Measurements from ENCODE around the gene ARID3C. TPM values are rescaled to one million over a fixed set of nuclear protein-coding genes. Genes with fewer than 3 reads are reported as not detected.
A peak's percentile ranks its signal among the peaks of the same experiment; 100 is the strongest.

The ARID3C gene
- total RNA-seq, 2 experiments from 2014 or later = 0.25 to 0.34 TPM

DNA sequence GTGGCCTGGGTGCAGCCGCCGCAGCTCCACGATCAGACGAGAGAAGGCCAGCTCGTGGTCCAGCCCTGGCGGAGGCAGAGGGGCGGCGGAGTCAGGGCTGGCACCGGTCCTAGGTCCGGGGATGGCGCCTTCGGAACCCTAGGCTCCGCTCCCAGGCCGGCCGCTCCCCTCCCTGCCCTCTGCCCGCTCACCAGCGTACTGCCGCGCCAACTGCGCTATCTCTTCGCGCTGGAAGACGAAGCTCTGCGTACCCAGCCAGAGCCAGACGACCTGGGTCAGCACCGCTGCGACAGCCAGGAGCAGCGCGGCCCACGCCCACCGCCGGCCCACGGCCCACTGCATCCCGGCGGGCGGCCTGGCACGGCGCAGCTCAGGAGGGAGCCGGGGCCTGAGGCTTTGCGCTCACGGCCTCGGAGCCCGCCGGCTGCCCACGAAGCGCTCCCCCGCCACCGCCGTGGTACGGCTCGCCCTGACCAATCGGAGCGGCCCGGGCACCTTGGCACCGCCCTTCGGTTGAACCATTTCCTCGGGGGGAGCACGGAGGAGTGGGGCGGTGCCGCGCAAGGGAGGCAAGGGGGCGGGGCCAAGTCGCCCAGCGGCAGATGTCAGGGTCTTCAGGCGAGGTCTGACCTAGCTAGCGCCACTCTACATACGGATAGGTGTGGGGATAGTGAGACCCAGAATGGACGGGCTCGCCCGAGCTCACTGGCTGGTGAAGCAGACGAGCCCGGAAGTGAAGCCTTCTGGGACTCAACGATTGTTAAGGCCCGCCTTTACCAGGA lies 8.7 kb upstream of the ARID3C start, which contains the start of gene SIGMAR1:
Gene SIGMAR1 (minus strand): TSS at position 432 of the 782 bp plus-strand sequence. CDS start 90 bp downstream, at position 342.
- H3K4me1 Mint-ChIP-seq (ENCODE audit: low read depth) = peaks cover 45% of the 10 kb centered on the region
- H3K27me3 Mint-ChIP-seq = no peaks in the 10 kb centered on the region
- Histone ChIP-seq H3K4me3 (ENCODE audit: low read length) (peak within 1 kb of the TSS; percentile 86), H3K36me3 (ENCODE audit: insufficient read depth, low read length) (peaks cover 14% of the 10 kb centered on the region), H3K4me1 (ENCODE audit: insufficient read depth, low read length) (peaks cover 41% of the 10 kb centered on the region), H3K9me3 (ENCODE audit: control insufficient read depth in 1 of 2, insufficient read depth in 1 of 2, low read length in 2 of 2) (no peaks in the 10 kb centered on the region), H3K27me3 (ENCODE audit: control insufficient read depth in 1 of 2, insufficient read depth in 2 of 2, low read length in 2 of 2) (no peaks in the 10 kb centered on the region), H3K27ac (ENCODE audit: low read depth in 1 of 2, low read length in 2 of 2) (peak within 1 kb of the TSS; percentile 72 to 84)
- peak; percentile 85 to 95 (median 92) for DNase-seq
- no peak for TF ChIP-seq CTCF (IDR thresholded peaks at IDR 0.05)
- no peaks in the 10 kb centered on the region for H3K9me3 Mint-ChIP-seq
- ChIA-PET CTCF (interaction anchor here (0.6 to 3.9 kb wide), 6 partner anchors 9 to 262 kb away, joined by 3 to 29 read pairs (median 10); partner anchors contain the start of gene GALT), POLR2A (interaction anchor here (0.6 to 5.0 kb wide), 24 partner anchors 9 to 1347 kb away, joined by 3 to 84 read pairs (median 4); partner anchors contain the start of genes ARID3C, CCL27, DCTN3 and DNAI1)
- H3K27ac Mint-ChIP-seq = peak within 1 kb of the TSS; percentile 89
- peak; percentile 92 for ATAC-seq (ENCODE audit: poor library complexity)
- peak within 1 kb of the TSS; percentile 89 for H3K4me3 Mint-ChIP-seq
- intact Hi-C loops (cut with DNase I, micrococcal nuclease) = loop anchor here (2.0 to 10.0 kb wide), 4 partner anchors 25 to 583 kb away; partner anchors contain the start of genes CCL27 (in 1 of the 2), FANCG (in 1 of the 2) and VCP (in 1 of the 2)
- H3K36me3 Mint-ChIP-seq (ENCODE audit: low read depth) = peaks cover 14% of the 10 kb centered on the region

DNA sequence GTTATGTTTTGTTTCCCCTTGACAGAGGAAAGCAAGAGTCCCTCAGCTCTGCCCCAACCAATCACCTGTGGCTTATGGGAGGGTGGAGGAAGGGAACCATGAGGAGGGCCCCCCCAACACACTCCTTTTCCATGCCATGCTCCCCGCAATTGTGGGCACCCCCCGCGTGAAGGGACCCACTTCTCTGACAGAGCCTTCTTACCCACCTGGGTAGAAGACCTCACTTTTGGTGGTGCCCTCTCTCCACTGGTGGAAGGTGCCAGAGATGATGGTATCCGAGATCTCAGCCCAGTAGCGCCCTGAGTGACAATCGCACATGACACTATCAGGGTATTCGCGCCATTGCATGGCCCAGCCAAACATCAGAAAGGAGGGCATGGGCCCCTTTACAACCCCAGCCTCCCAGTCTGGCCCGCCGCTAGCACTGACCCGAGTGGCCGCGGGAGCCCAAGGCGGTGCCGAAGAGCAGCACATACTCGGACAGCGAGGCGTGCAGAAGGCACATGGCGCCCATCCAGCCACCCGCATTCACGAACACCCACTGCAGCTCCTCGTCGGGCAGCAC lies 8.0 kb upstream of the ARID3C start:
- Mint-ChIP-seq H3K4me3 (peak overlapping the region; percentile 89), H3K4me1 (ENCODE audit: low read depth) (peaks cover 46% of the 10 kb centered on the region), H3K9me3 (no peaks in the 10 kb centered on the region), H3K27ac (peak overlapping the region; percentile 89), H3K27me3 (no peaks in the 10 kb centered on the region), H3K36me3 (ENCODE audit: low read depth) (peaks cover 14% of the 10 kb centered on the region)
- Histone ChIP-seq H3K4me3 (ENCODE audit: low read length) (peak overlapping the region; percentile 86), H3K4me1 (ENCODE audit: insufficient read depth, low read length) (peaks cover 41% of the 10 kb centered on the region), H3K36me3 (ENCODE audit: insufficient read depth, low read length) (peaks cover 14% of the 10 kb centered on the region), H3K27me3 (ENCODE audit: control insufficient read depth in 1 of 2, insufficient read depth in 2 of 2, low read length in 2 of 2) (no peaks in the 10 kb centered on the region), H3K27ac (ENCODE audit: low read depth in 1 of 2, low read length in 2 of 2) (peak overlapping the region; percentile 55 to 72), H3K9me3 (ENCODE audit: control insufficient read depth in 1 of 2, insufficient read depth in 1 of 2, low read length in 2 of 2) (no peaks in the 10 kb centered on the region)
- intact Hi-C loops (cut with DNase I, micrococcal nuclease) = loop anchor here (5.0 to 10.0 kb wide), 3 partner anchors 135 to 582 kb away; partner anchors contain the start of genes FANCG (in 1 of the 2) and VCP (in 1 of the 2)
- DNase-seq (no peak), ATAC-seq (ENCODE audit: poor library complexity) (no peak)
- ChIA-PET CTCF (interaction anchor here (0.8 to 3.9 kb wide), 6 partner anchors 10 to 261 kb away, joined by 3 to 29 read pairs (median 10); partner anchors contain the start of gene GALT), POLR2A (interaction anchor here (0.7 to 5.0 kb wide), 18 partner anchors 8 to 260 kb away, joined by 3 to 84 read pairs (median 6); partner anchors contain the start of genes ARID3C, CCL27, DCTN3 and DNAI1)
- no peak for TF ChIP-seq CTCF (IDR thresholded peaks at IDR 0.05)

DNA sequence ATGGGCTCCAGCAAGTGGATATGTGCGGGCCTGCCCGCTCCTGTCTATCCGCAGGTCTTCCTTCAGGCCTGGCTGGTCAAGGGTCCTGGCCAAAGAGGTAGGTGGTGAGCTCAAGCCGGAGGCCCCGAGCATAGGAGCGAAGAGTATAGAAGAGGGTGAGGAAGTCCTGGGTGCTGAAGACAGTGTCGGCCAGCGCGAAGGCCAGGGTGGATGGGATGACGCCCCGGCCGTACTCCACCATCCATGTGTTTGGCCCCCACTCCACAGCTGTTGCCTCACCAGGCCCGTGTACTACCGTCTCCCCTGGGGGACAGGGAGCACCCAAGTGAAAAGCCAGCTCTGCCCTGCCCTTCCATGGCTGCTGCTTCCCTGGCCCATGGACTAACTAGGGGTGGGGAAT lies 6.7 kb upstream of the ARID3C start:
- POLR2A ChIA-PET = interaction anchor here (4.1 to 5.0 kb wide), 2 partner anchors 12 to 15 kb away, joined by 46 to 84 read pairs; partner anchors contain the start of genes DCTN3 and GALT
- H3K27ac Mint-ChIP-seq = no peak overlapping the region

More for the DNA sequence above, 6.7 kb upstream of the ARID3C start:
- no peak for TF ChIP-seq CTCF (IDR thresholded peaks at IDR 0.05)
- no peak overlapping the region for H3K4me3 ChIP-seq (ENCODE audit: low read length)
- H3K4me1 ChIP-seq (ENCODE audit: insufficient read depth, low read length) = peaks cover 41% of the 10 kb centered on the region
- H3K9me3 Mint-ChIP-seq = no peaks in the 10 kb centered on the region
- H3K36me3 ChIP-seq (ENCODE audit: insufficient read depth, low read length) = peaks cover 14% of the 10 kb centered on the region
- no peak for ATAC-seq (ENCODE audit: poor library complexity)
- no peak for DNase-seq
- H3K27me3 ChIP-seq (ENCODE audit: control insufficient read depth in 1 of 2, insufficient read depth in 2 of 2, low read length in 2 of 2) = peaks cover 0 to under 1% of the 10 kb centered on the region in 2 experiments
- peaks cover 14% of the 10 kb centered on the region for H3K36me3 Mint-ChIP-seq (ENCODE audit: low read depth)
- CTCF ChIA-PET = interaction anchor here (0.7 to 3.9 kb wide), 6 partner anchors 10 to 67 kb away, joined by 3 to 41 read pairs (median 18); partner anchors contain the start of genes GALT and RPP25L
- no peak overlapping the region for H3K27ac ChIP-seq (ENCODE audit: low read depth in 1 of 2, low read length in 2 of 2)
- H3K9me3 ChIP-seq (ENCODE audit: control insufficient read depth in 1 of 2, insufficient read depth in 1 of 2, low read length in 2 of 2) = no peaks in the 10 kb centered on the region
- intact Hi-C loops (cut with DNase I, micrococcal nuclease) = loop anchor here (5.0 to 10.0 kb wide), 3 partner anchors 133 to 581 kb away; partner anchors contain the start of genes FANCG (in 1 of the 2) and VCP (in 1 of the 2)
- H3K4me1 Mint-ChIP-seq (ENCODE audit: low read depth) = peaks cover 46% of the 10 kb centered on the region
- H3K27me3 Mint-ChIP-seq = peaks cover 2% of the 10 kb centered on the region
- peak overlapping the region; percentile 75 for H3K4me3 Mint-ChIP-seq

Measured in CD4-positive, alpha-beta T cell (primary cell).